NCI-H1105 treated with DMSO at 0.1 percent for 48 hours (cell line): Measurements from ENCODE around the gene KIF26B.
"Not testable (repeated sequence)": the region's sequence is repeated elsewhere in the genome, so short reads cannot be mapped to it uniquely, and the experiment has no call there.

ENCODE experiments used
- DNase-seq: peaks from one replicate; lab custom pipeline; 2025; lab: John Stamatoyannopoulos, UW

KIF26B gene

DNA sequence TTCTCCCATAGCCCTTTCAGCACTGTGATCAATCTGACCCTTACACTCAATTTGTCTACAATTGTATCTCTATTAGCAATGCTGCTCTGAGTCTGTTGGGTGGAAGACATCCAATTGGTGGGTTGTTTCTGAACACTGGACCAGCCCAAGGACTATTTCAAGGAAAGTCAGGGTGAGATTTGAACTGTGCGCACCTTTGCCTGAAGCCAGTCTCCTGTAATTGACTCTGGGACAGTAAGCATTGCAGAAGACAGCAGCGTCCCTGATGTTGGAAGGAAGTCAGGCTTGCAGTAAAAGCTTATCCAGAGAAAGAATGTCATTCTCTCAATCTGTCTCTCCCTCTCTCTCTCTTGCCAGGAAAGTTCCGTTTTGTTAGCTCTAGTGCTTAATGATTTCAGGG is 233.9 kb downstream of the KIF26B start:
- no peak for DNase-seq

DNA sequence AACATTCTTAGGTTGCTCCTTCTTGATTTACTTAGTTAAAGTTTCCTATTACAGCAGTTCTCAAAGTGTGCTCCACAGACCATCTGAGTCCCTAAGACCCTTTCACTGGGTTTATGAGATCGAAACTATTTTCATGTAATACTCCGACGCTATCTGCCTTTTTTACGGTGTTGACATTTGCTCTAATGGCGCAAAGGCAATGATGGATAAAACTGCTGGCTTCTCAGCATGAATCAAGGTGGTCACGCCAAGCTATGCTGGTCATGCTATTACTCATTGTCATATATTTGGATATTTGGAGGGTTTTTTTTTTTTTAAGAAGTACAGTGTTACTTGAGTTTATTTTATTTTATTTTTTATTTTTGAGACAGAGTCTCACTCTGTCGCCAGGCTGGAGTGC is 235.1 kb downstream of the KIF26B start:
- DNase-seq, result no peak

DNA sequence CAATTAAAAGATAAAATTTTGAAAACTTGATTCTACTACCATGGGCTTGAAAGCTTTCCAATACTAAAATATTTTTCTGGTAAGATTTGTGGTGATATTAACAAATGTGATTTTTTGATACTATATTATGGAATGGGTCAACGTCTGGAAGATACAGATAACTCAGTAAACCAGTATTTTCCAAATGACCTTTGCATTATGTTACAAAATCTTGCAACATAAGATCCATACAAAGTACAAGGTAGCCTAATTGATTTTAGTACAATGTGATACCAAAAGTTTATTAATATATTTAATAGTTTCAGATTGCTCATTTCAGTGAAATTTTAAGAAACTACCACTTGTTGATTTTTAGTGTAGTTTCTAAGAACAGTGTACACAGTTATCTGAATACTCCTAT is 236.2 kb downstream of the KIF26B start:
- no peak for DNase-seq

DNA sequence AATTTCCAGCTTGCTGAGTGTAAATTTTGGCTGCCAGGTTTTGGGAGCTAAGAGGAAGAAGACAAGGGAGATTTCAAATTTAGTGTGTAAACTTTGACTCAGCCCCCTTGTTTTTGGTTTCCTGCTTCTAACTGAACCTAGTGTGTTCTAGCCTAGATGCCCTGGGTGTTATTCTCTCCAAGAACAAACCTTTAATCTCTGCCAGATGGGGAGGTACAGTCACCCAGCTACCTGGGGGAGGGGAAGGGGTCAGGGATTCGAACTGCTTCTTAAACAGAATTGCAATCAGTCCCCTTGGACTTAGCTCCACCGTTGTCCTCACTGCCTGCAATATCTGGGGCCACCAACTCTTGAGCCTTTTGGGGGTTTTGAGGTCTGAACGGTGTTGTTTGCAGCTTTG is 238.9 kb downstream of the KIF26B start:
- DNase-seq, result no peak

DNA sequence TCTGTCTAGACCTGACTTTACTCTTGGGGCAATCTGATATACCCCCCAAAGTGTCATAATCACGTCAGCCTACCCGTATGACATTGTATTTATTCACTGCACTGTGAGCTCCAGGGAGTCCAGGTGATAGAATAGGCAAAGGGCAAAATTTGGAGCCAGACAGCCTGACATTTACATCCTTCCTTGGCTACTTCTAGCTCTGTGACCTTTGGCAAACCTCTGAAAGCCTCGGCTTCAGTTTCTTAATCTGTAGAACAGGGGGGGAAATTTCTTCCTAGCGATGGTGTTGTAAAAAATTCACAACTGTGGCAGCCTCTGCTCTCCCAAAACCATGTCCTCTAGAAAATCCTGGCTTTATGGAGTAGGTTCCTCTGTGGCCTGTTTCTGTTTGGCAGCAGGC is 240.9 kb downstream of the KIF26B start:
- no peak for DNase-seq

DNA sequence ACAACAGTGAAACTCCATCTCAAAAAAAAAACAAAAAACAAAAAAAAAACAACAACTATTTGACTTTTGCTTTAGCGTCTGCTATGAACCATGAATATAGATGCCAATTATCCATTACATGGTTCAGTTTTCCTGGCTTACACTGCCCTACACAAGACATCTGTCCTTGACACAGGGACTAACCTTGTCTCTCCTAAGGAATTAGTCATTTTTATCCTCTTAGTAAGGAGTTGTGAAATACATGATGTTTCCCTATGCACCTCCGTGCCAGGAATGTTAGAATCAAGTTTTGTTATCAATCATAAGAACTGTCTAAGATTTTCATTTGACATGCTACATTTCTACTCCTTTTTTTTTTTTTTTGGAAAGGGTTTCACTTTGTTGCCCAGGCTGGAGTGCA is 241.8 kb downstream of the KIF26B start:
- DNase-seq, result no peak

DNA sequence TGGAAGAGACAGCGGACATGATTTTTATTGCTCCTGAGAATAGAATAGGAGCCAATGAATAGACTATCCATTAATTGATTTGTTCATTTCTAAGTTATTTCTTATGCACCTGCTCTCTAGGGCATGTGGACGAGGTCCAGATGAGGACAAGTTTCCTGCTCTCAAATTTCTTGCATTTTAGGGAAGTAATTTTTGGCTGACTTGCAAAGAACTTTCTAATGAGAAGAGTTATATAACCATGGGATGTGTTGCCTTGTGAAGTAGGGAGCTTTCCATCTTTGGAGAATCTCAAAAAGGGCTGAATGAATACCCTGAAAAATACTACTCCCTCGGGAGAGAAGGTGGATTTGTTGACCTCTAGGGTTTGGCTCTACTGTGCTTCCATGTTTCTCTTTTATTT is 243.0 kb downstream of the KIF26B start:
- no peak for DNase-seq

DNA sequence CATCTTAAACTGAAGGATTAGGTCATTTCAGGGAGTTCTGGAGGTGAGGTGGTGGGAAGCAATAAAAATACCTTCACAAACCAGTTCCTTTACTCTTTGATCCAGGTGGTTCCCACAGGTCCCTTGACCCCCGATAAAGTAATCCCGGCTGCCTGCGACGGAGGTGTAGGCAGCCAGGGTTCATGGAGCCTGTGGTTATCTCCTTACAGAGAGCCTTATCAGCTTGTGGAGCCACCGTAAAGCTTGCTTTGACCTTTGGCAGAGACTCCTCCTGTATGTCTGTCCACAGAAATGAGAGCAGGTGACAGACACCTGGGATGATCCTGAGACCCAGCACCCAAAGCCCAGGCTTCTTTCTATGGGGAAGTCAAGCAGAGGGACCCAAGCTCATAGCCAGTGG is 243.4 kb downstream of the KIF26B start:
- DNase-seq, result no peak

DNA sequence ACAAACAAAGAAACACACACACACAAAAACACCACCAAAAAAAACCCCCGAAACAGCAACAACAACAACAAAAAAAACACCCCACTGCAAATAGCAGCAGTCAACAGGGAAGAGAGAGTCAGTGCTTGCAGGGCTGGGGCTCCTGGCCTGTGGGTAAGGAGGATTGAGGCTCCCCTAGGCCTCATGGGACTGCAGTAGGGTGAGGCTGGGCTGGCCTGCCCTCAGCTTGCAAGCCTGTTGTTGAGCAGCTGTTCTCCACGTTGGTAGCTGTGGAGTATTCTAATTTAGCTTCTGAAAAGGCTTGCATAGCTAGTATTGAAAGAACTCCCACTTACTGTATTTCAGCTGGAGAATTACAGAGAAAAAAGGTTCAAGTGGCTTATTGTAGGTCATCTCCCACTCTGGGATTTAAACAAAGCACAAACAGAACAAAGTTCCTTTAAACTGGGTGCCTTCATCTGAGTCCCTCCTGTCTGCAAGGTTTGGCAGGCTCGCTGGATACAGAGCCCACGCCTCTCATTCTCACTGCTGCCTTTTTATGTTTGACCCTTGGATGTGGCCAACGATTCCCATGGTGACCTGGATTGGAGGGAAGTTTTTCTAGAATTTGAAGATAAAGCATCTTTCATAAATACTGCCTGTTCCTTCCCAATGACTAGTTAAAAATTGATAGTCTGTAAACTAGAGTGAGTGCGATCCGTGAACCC is 247.2 kb downstream of the KIF26B start:
- DNase-seq, result no peak

DNA sequence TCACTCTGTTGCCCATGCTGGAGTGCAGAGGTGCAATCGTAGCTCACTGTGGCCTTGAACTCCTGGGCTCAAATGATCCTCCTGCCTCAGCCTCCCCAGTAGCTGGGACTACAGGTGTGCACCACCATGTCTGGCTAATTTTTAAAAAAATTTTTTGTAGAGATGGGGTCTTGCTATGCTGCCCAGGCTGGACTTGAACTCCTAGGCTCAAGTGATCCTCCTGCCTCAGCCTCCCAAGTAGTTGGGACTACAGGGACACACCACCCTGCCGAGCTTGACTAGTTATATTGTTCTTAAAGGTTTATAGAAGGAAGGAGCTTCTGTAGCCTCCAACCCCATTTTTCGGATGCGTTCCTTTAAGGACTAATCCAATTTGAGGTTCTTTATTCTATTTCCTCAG is 248.2 kb downstream of the KIF26B start:
- DNase-seq, result not testable (repeated sequence)

DNA sequence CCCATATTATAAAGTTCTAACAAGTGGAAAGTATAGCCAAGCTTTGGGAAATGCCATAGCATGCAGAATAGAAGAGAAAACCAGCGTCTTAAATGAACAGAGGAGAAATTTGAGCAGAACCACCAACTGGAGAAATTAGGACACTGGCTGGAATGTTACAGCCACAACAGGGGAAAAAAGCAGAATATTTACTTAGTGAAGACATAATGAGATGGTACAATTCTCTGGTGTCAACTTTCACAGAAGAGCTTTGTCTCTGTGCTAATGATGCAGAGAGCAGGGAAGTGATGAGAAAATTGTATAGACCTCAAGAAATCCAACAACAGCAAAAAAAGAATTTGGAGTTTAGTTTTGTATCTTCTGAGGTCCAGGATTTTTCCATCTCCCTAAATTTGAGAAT is 249.7 kb downstream of the KIF26B start:
- no peak for DNase-seq

DNA sequence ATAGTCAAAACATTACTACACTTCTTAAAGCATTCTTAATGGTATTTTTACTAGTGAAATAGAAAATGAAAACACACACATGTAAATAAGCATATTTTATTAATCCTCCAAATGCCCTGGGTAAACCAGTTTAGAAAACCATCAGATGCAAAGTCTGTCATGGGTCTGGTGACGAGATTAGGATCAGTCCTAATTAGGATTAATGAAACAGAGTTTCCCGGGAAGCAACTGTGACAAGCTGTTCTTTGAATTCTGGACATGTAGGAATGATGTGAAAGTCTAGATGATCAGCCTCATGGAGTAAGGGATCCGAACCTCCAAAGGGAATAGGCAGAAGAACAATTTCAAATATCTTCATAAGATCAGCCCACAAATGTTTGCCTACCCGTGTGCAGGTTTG is 250.2 kb downstream of the KIF26B start:
- no peak for DNase-seq

DNA sequence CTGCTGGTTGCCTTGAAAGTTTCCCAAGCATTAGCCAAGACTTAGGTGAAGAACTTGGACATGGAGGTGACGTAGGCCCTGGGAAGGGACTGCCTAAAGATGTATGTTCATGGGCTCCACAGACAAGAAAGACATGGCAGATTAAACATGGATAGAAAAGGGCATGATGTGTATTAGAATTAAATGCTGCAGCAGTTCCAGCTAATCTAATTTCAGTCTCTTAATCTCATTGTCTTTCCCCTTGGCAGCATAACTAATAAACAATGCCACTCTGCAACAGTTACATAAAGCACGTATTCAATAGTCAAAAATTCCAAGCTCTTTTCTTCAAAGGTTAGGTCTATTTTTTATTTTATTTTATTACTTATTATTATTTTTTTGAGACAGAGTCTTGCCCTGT is 251.6 kb downstream of the KIF26B start:
- DNase-seq, result no peak

DNA sequence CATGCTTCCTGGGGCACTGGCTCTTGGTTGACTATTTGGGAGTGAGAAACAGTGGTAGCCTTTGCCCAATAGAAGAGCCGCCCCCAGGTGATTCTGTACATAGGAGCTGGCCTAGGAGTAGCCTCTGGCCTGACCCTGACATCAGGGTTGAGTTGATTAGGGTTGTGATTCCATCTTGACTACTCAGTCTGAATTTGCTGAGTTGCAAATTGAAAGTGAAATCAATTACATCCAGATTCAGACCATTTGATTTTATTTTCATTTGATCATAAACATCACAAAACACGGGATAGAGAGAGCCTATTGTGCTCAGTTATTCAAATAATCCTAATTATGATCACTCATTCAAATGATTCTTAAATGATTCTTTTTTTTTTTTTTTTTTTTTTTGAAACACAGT is 253.2 kb downstream of the KIF26B start:
- DNase-seq, result no peak

DNA sequence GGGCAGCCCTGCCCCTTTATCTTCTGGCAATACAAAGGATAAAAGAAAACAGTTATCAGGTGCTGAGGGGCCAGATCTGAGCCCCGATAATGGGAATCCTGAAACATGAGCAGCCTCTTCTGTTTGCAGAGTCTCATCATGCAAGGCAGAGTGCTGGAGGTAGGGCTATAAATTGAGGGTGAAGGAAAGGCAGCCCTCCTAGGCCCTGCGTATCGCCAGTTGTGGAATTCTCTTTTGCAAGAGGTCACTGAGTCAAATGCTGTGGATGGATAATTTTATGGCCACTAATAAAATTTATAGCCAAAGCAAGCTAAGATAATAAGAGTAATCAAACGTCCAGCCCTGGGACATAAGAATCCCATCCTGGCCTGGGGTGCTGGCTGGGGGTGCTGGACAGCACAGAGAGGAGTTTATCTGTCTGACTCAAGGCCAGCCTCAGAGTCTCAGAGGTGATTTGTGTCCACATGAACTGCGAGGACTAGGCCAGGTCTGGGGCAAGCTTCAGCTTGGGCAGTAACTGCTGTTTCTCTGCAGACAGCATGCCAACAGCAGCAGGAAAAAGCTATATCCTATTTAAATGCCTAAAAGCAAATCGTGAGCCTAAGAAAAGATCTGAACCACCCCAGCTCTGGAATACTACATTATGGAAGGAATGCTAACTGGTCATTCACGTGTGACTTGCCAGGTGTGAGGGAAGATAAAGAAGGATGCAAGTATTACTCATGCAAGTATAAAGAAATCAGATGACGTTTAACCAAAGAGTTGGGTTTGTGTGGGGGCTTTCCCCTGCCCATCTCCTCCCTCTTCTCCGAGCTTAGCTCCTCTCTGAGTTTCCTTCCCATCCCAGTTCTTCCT is 254.8 kb downstream of the KIF26B start:
- no peak for DNase-seq

DNA sequence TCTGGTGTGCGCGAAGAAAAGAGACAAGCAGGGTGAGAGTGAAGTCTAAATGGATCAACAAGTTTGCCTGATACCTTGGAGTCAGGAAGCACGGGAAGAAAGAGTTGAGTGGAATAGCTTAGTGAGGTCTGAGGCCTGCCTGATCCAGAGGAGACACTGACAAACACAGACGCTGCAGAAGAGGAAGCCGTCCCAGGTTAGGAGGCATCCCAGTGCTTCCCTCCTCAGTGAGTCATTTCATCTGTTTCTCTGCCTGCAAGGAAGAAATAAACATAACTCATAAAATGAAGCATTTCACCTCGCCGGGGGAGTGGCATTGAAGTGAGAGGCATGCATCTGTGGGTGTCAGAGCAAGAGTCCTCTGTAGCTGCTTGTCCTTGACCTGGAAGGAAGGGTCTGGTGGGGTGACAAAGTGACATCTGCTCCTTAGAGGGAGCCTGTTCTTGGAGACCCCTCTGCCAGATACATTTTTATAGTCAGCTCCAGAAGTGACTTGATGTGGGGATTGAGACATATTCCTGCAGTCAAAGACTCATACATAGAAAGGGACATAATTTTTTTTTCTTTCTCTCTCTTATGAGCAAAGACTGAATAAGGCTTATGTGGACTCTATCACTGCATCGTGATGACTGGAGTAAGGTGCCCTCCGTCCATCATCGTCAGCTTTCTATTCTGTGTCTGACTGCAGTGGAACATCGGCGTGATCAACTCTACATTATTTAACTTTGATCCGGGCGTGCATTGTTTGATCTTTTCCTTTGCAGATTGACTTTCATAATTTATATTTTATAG is 256.7 kb downstream of the KIF26B start:
- no peak for DNase-seq

DNA sequence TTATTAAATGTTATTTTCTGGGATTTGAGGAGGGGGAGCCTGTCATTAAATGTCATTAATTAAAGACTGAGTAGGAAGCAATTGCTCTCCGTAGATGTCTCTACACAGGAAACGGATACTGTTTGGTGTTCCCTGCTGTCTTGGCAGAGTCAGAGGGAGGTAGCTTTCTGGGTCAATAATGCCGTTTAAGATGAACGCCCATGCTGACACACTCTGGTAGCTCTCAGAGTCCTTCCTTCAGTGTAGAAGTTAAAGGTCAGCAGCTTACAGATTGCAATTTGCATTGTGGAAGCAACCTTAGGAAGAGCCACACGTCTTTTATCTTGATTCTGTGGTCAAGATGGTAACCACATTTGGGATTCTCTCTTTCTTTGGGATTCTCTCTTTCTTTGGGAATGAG is 257.5 kb downstream of the KIF26B start:
- DNase-seq, result no peak

DNA sequence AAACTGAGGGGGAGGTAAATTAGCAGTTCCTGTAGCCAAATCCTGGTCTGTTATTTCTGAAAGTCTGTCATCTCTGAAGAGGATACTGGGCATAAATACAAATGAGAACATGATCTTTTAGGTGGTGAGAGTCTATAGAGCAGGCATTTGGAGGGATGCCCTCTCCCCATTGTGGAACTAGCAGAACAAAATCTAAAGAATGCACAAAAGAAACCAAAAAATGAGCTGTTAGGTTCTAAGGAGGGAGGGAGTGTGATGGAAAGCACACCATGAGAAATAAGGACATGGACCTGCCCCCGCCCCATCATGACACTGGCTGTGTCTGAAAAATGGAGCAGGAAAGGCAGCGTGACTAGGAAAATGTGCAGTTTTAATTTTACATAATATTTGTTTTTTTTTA is 262.0 kb downstream of the KIF26B start:
- no peak for DNase-seq

DNA sequence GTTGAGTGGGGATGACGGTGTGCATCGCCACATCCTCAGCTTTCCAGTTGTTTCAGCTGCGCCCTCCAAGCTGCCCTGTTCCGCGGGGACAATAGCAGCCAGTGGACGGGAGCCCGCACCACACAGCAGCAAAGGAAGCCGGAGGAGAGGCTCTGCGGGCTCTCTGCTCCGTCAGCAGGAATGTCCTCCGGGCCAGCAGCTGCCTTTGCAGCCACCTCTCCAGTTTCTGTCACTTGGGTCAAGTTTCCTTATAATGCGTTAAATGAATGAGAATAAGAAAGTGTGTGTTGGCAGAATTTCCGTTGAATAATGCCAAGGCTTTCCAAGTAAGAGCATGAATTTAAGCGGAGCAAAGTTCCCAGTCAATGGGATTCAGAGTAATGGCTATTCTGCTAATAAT is 263.3 kb downstream of the KIF26B start:
- DNase-seq, result no peak

DNA sequence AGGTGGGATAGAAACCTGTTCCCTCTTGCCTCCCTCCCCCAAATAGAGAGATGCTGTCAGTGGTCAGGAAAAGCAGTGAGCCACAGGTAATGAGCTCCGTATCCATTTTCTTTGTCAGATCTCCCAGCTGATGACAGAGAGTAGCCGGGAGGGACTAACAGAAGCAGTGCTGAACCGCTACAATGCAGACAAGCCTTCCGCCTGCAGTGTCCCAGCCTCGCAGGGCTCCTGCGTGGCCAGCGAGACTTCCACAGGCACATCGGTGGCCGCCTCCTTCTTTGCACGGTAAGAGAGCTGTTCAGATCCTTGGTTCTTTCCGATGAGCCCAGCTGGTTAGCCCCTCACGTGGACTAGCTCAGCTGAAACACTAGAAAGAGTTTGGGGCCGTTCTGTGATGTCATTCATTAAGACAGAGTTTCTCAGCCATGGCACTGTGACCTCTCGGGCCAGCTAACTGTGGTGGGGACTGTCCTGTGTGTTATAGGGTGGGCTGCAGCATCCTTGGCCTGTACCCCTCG is 264.7 kb downstream of the KIF26B start:
- DNase-seq, result no peak

DNA sequence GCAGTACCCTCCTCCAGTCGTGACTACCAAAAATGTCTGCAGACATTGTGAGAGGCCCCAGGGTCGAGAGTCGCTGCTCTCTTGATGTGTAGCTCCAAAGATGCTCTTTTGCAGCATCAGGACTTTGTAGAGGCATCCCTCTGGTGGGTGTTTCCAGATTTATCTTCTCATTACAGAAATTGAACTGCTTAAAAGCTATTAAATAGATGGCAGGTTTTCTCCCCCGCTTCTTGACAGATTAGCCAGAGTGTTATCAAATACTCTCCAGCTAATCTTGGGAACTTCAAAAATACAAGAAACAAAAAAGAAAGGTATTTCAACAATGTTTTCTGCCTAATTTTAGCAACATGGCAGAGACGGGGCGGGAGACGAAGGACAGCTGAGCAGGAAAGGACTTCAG is 265.2 kb downstream of the KIF26B start:
- no peak for DNase-seq

DNA sequence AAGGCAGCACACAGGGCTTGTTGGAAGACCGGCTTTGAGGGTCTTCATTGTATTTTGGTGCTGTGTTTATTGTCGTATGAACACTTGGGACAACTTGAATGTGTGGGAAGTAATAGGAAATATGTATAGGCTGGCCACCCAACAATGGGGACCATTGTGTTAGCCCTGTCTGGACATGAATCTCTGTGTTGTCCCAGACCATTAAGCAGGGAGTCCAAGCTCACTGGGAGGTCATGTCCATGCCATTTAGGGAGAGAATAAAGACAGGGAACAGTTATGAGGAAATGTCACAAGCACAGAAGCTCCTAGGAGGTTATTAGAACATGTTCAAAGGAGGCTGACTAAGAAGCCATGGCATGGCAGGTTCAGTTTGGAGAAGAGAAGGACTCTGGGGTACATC is 266.1 kb downstream of the KIF26B start:
- no peak for DNase-seq

DNA sequence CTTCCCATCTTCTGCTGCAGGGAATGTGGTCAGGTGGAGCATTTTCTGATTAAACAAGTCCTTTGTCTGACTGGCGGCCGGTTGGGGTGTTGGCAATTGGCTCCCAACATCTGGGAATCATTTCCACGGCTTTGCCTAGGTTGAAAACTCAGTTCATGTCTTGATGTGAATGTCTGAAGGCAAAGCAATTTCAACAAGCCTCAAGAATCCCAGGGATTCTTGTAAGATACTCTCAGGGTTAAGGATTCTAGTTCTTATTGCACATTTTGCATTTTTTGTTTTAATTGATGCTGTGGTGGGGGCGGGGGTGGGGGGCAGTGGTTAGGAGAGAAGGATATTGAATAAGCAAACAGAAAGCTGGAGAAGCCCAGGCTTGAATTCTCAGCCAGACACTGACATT is 273.9 kb downstream of the KIF26B start:
- DNase-seq, result no peak
